HEK293 (cell line): ENCODE results near the gene SF1.

Experiments
- CTCF ChIP-seq: fragments of 450-650 bp; formaldehyde crosslinking; IDR thresholded peaks from 2 replicates; pipeline ENCODE4 v1.5.1; 2016; ENCODE audit warnings: missing biosample characterization, missing genetic modification characterization
- KLF9 ChIP-seq: fragments of 450-650 bp; formaldehyde crosslinking; IDR thresholded peaks from 2 replicates; pipeline ENCODE4 v1.5.1; 2016; ENCODE audit warnings: missing biosample characterization, missing genetic modification characterization, low read depth
- REST ChIP-seq: fragments of 450-650 bp; formaldehyde crosslinking; IDR thresholded peaks from 2 replicates; pipeline ENCODE4 v1.5.1; 2016; ENCODE audit warnings: missing biosample characterization, missing genetic modification characterization
- ZNF223 ChIP-seq: fragments of 450-650 bp; formaldehyde crosslinking; IDR thresholded peaks from 2 replicates; pipeline ENCODE4 v1.5.1; 2016; ENCODE audit warnings: missing biosample characterization, missing genetic modification characterization
- ZNF624 ChIP-seq: fragments of 450-650 bp; formaldehyde crosslinking; IDR thresholded peaks from 2 replicates; pipeline ENCODE4 v1.5.1; 2017; ENCODE audit warnings: missing biosample characterization, missing genetic modification characterization

GRCh38 chr11:64823568-64824119 is 45.3 kb upstream of the SF1 start:
- TF ChIP-seq KLF9 (tag by site-specific recombination) (no peak), CTCF (no peak), ZNF223 (tag by site-specific recombination) (no peak), REST (tag by site-specific recombination) (no peak), ZNF624 (tag by site-specific recombination) (no peak)
